RWPE1 (cell line): ENCODE data around the gene MAP2K7.
A peak's percentile ranks its signal among the peaks of the same experiment; 100 is the strongest.
"Not testable (repeated sequence)": the region's sequence is repeated elsewhere in the genome, so short reads cannot be mapped to it uniquely, and the experiment has no call there.

Source experiments
- CTCF ChIA-PET: fragments of 350-600 bp; sonication (Branson Sonifier 250); formaldehyde crosslinking; extraction: SDS; loops from one replicate; lab custom pipeline; 2021; lab: Yijun Ruan, JAX
- POLR2A ChIA-PET: fragments of 400-600 bp; formaldehyde crosslinking; extraction: SDS; loops from one replicate; lab custom pipeline; 2020; ENCODE audit warnings: antibody characterized with exemption; ENCODE audit not compliant: low non-redundant PET; lab: Yijun Ruan, JAX
- DNase-seq: peaks from one replicate; pipeline ENCODE4 v3.0.0; 2012; ENCODE audit warnings: low spot score
- H3K27ac ChIP-seq: fragments of 450-650 bp; 2 replicates; pipeline ENCODE4 v1.5.1; 2017
- TF ChIP-seq, protein P1 (sequence below): fragments of 450-650 bp; conservative IDR thresholded peaks from 2 replicates; pipeline ENCODE4 v1.5.1; 2017; ENCODE audit warnings: low read depth, mild to moderate bottlenecking

The MAP2K7 gene

GRCh38 chr19:7928334-7928706 is 24.6 kb downstream of the MAP2K7 start:
- DNase-seq: no peak
- ChIA-PET CTCF (interaction anchor here (0.6 to 1.0 kb wide), 3 partner anchors 10 to 77 kb away, joined by 3 to 4 read pairs (median 3); no protein-coding TSS in a partner anchor), POLR2A (interaction anchor here (0.6 kb wide), 1 partner anchor 12 kb away, joined by 3 read pairs; no protein-coding TSS in a partner anchor)
- TF ChIP-seq, protein P1, sequence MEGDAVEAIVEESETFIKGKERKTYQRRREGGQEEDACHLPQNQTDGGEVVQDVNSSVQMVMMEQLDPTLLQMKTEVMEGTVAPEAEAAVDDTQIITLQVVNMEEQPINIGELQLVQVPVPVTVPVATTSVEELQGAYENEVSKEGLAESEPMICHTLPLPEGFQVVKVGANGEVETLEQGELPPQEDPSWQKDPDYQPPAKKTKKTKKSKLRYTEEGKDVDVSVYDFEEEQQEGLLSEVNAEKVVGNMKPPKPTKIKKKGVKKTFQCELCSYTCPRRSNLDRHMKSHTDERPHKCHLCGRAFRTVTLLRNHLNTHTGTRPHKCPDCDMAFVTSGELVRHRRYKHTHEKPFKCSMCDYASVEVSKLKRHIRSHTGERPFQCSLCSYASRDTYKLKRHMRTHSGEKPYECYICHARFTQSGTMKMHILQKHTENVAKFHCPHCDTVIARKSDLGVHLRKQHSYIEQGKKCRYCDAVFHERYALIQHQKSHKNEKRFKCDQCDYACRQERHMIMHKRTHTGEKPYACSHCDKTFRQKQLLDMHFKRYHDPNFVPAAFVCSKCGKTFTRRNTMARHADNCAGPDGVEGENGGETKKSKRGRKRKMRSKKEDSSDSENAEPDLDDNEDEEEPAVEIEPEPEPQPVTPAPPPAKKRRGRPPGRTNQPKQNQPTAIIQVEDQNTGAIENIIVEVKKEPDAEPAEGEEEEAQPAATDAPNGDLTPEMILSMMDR: no peak
- H3K27ac ChIP-seq: peak overlapping the region; percentile 95

DNA sequence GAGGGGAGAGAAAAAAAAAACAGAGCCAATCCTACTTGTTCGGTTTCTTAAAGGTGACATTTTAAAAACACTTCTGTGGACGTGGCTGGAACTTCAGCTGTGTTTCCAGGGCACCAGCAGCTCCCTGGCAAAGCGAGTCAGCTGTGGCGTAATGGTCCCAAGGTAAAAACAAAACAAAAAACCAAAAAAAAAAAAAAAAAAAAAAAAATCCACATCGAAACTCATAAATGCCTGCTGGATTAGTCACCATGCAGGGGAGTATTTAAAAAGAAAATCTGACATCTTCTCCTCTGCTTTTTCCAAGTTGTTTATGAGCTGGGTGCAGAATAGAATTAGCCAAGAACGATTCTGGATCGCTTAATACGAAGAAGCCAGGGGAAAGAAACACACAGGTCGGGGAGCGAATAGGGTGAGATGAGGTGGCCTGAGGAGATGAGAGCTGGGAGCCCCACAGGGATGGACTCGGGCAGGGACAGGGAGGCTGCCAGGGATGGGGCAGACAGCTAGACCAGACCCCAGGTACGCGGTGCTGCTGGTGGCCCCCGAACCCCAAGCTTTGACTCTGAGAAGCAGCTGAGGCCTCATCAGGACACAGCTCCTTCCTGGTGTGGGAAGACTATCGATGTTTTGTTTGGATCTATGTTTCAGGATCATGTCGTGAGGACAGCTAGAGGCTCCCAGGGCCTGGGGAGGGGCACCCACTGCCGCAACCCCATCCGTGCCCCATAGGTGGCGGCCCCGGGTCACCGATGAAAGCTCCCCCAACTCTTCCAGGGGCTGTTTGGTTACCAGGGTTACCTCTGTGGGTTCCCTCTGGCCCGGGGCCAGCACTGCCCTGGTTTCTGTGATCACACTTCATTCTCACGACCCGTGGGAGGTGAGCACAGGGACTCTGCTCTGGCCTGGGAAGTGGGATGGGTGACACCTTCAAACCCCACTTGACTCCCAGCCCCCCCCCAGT is 25.3 kb downstream of the MAP2K7 start:
- peak overlapping the region; percentile 95 for H3K27ac ChIP-seq
- CTCF ChIA-PET: interaction anchor here (0.5 to 1.5 kb wide), 5 partner anchors 9 to 78 kb away, joined by 3 to 11 read pairs (median 4); partner anchors contain the start of gene TIMM44
- POLR2A ChIA-PET: interaction anchor here (0.6 to 1.1 kb wide), 2 partner anchors 8 to 13 kb away, joined by 3 to 5 read pairs; no protein-coding TSS in a partner anchor

DNA sequence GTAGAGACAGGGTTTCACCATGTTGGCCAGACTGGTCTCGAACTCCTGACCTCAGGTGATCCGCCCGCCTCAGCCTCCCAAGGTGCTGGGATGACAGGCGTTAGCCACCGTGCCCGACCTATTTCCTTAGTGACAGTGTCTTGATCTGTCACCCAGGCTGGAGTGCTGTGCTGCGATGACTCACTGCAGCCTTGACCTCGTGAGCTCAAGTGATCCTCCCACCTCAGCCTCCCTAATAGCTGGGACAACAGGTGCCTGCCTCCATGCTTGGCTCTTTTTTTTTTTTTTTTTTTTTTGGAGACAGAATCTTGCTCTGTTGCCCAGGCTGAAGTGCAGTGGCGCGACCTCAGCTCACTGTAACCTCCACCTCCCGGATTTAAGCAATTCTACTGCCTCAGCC is 26.4 kb downstream of the MAP2K7 start:
- POLR2A ChIA-PET, DNase-seq: not testable (repeated sequence)
- CTCF ChIA-PET: interaction anchor here (0.7 to 1.5 kb wide), 2 partner anchors 9 to 14 kb away, joined by 3 to 11 read pairs; partner anchors contain the start of gene TIMM44
- H3K27ac ChIP-seq: peak overlapping the region; percentile 95

More for the DNA sequence above, 25.3 kb downstream of the MAP2K7 start:
- peak; percentile 58 for DNase-seq
- TF ChIP-seq, protein P1: peak; percentile 48

DNA sequence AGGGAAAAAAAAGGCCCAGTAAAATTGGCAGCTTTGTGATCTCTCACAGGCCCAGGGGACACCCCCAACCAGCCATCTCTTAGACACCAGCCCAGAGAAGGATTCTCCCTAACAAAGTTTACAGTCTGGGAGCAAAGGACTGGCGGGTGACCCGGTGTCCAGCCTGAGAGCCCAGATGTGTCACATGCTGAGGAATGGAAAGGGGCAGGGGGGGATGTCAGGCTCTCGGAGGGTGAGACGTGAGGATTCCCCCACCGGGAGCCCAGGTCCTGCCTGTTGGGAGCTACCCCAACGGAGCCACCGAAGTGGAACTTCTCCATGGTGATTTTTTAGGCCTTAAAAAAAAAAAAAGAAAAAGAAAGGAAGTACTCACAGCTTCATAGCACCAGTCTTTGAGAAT is 27.1 kb downstream of the MAP2K7 start:
- TF ChIP-seq, protein P1: no peak
- no peak for DNase-seq
- ChIA-PET POLR2A (no interaction called here), CTCF (no interaction called here)
- H3K27ac ChIP-seq: peak overlapping the region; percentile 95

DNA sequence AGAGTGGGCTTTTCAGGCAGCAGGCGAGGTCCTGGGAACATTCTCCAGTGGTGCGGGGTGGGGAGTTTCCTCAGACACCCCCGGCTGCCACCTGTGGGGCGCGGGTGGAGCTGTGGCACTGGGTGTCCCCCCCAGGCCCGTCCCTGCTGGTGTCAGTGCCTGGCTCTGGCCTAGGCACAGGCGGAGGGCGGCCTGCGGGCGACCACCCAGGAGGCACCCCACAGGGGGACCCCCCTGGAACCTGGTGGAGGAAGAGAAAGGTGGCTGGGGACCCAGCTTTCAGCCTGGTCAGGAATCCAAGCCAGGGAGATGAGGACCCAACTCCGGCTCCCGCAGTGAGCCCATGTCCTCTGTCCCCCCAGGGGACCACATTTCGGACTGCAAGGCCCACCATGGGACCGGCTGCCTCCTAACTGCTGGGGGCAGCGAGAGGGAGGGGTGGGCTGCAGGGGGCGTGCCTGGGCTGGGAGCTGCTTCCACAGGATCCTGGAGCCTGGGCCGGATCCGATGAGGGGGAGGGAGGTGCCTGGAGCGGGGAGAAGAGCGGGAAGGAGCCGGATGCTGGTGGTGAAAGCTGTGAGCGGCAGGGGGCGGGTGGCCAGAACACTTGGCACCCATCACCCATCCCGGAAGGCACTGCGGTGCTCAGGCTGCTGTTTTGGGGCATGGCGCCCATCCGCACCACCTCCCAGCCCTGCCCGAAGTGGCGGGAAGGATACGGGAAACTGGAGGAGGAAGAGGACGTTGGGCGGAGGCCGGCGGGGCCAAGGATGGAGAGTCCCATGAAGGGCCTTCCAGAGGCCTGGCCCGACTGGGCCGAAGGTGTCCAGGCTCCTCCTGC is 27.8 kb downstream of the MAP2K7 start:
- ChIA-PET CTCF (no interaction called here), POLR2A (no interaction called here)
- DNase-seq: no peak
- TF ChIP-seq, protein P1: no peak
- peak overlapping the region; percentile 95 for H3K27ac ChIP-seq

GRCh38 chr19:7932276-7932929 is 28.7 kb downstream of the MAP2K7 start:
- TF ChIP-seq, protein P1: no peak
- ChIA-PET POLR2A (no interaction called here), CTCF (no interaction called here)
- DNase-seq: no peak
- peak overlapping the region; percentile 95 for H3K27ac ChIP-seq
